GM12878 (cell line): Measurements from ENCODE around the gene EFCAB8. TPM values are rescaled to one million over a fixed set of nuclear protein-coding genes. Genes with fewer than 3 reads are reported as not detected.

Experiments used
- ATAC-seq: fragments of 200-7000 bp; cut with Tn5 transposase; 3 replicates; pipeline ENCODE4 v1.9.1; 2020; ENCODE audit warnings: mild to moderate bottlenecking, moderate library complexity
- BruUV-seq: library from RNA; stranded (reverse); fragments of 400-500 nt; replicated peaks from 2 replicates; lab custom pipeline; 2021; lab: Mats Ljungman, UMichigan
- CTCF ChIA-PET: fragments of 300-600 bp; sonication (Branson Sonifier 250); formaldehyde crosslinking; extraction: SDS; loops from one replicate; lab custom pipeline; 2021; ENCODE audit warnings: inconsistent platforms; lab: Yijun Ruan, JAX
- POLR2A ChIA-PET: fragments of 350-600 bp; formaldehyde crosslinking; extraction: SDS; loops from one replicate; lab custom pipeline; 2021; ENCODE audit warnings: inconsistent platforms; lab: Charles Lee
- RAD21 ChIA-PET: fragments of 300-600 bp; sonication (Branson Sonifier 250); formaldehyde crosslinking; loops from one replicate; lab custom pipeline; 2023; ENCODE audit warnings: antibody characterized with exemption; ENCODE audit not compliant: unreplicated experiment; lab: Charles Lee
- SMC1A ChIA-PET: fragments of 300-600 bp; sonication (Branson Sonifier 250); formaldehyde crosslinking; loops from one replicate; lab custom pipeline; 2023; ENCODE audit not compliant: unreplicated experiment, uncharacterized antibody; lab: Charles Lee
- DNase-seq: peaks from one replicate; pipeline ENCODE4 v3.0.0-alpha.2; 2011; ENCODE audit warnings: low read depth, low spot score
- FAIRE-seq: peaks from 3 replicates; lab custom pipeline; 2011; peaks lifted over from hg19 to GRCh38; lab: Jason Lieb, UNC
- H2AFZ ChIP-seq: 2 replicates; pipeline ENCODE4 v1.6.0; 2011; ENCODE audit warnings: low read depth, low read length, control low read depth; ENCODE audit not compliant: control insufficient read depth
- H3K27ac ChIP-seq: 2 replicates; pipeline ENCODE4 v1.5.1; 2011; ENCODE audit warnings: control low read depth; ENCODE audit not compliant: control insufficient read depth, insufficient read depth
- H3K27me3 ChIP-seq, 2 experiments: replicated peaks in 1 of 2; 2 replicates each; pipeline versions ENCODE4 v1.6.0 to v1.6.1; 2011; ENCODE audit warnings: low read length in 1 of 2; ENCODE audit not compliant: control insufficient read depth in 2 of 2, insufficient read depth in 2 of 2
- H3K36me3 ChIP-seq, 2 experiments: 2 replicates each; pipeline ENCODE4 v1.5.1; 2011; ENCODE audit warnings: low read length in 1 of 2; ENCODE audit not compliant: control insufficient read depth in 2 of 2, insufficient read depth in 2 of 2
- H3K4me1 ChIP-seq: 2 replicates; pipeline ENCODE4 v1.6.1; 2011; ENCODE audit warnings: mild to moderate bottlenecking, low read length, moderate library complexity, mixed read lengths; ENCODE audit not compliant: control insufficient read depth, insufficient read depth
- H3K4me2 ChIP-seq: 2 replicates; pipeline ENCODE4 v1.6.0; 2011; ENCODE audit warnings: control low read depth; ENCODE audit not compliant: control insufficient read depth, insufficient read depth
- H3K4me3 ChIP-seq: fragments of 200-600 bp; sonication (generic); 2 replicates; pipeline ENCODE4 v1.5.1; 2016
- H3K79me2 ChIP-seq: 2 replicates; pipeline ENCODE4 v1.6.0; 2011; ENCODE audit warnings: low read length; ENCODE audit not compliant: control insufficient read depth, insufficient read depth
- H3K9ac ChIP-seq: 2 replicates; pipeline ENCODE4 v1.8.0; 2011; ENCODE audit warnings: low read length, control low read depth, mixed read lengths; ENCODE audit not compliant: control insufficient read depth, insufficient read depth
- H3K9me3 ChIP-seq: replicated peaks from 3 replicates; pipeline ENCODE4 v1.5.1; 2011; ENCODE audit warnings: mild to moderate bottlenecking, low read length; ENCODE audit not compliant: control insufficient read depth, insufficient read depth
- H4K20me1 ChIP-seq: 2 replicates; pipeline ENCODE4 v1.6.0; 2011; ENCODE audit not compliant: control insufficient read depth, insufficient read depth
- FOS ChIP-seq: IDR thresholded peaks from 3 replicates; pipeline ENCODE4 v1.6.1; 2011; ENCODE audit warnings: borderline replicate concordance; ENCODE audit not compliant: insufficient read length; ENCODE audit errors: extremely low read depth
- PML ChIP-seq: IDR thresholded peaks from 2 replicates; pipeline ENCODE4 v1.6.1; 2012; ENCODE audit warnings: low read length, inconsistent platforms
- SPI1 ChIP-seq: IDR thresholded peaks from 2 replicates; pipeline ENCODE4 v1.6.1; 2011; ENCODE audit warnings: low read depth, mild to moderate bottlenecking, low read length, moderate library complexity, borderline replicate concordance; ENCODE audit not compliant: insufficient read depth
- ZZZ3 ChIP-seq: IDR thresholded peaks from 2 replicates; pipeline ENCODE4 v1.6.1; 2011; ENCODE audit warnings: low read depth; ENCODE audit not compliant: control insufficient read depth, insufficient read length
- WGBS: methylation state at CpG from one replicate; pipeline ENCODE4 v1.1.6; 2016; ENCODE audit warnings: low lambda C conversion rate; ENCODE audit not compliant: insufficient replicate concordance, insufficient coverage; ENCODE audit errors: missing lambda C conversion rate; 5-methylcytosine and 5-hydroxymethylcytosine counted together
- in situ Hi-C: fragments of 300-500 bp; cut with MboI; formaldehyde crosslinking; loops from 9 replicates; pipeline ENCODE4 v1.14.3; 2018; ENCODE audit warnings: mixed read lengths
- intact Hi-C: fragments of 100-400 bp; cut with micrococcal nuclease; formaldehyde crosslinking; loops from one replicate; pipeline ENCODE4 v1.14.2; 2022; ENCODE audit not compliant: unreplicated experiment
- polyA plus RNA-seq, 11 experiments: library from polyadenylated mRNA; depleted of rRNA in 4 of 11; unstranded in 6 of 11; stranded (reverse) in 5 of 11; fragments of >200 nt; fragmentation: Nextera tagmentation in 4 of 11; fragmentation: Illumina TruSeq in 1 of 11; extraction: Ambion mirVana in 4 of 11; extraction: Trizol in 1 of 11; gene quantifications; 1 replicate in 1 of 11; 2 replicates in 10 of 11; pipeline versions ENCODE4 v1.2.1 to v1.2.3, GENCODE V29; 2011 to 2016; ENCODE audit warnings: inconsistent platforms in 2 of 11, missing spikeins in 2 of 11, low read depth in 1 of 11
- total RNA-seq, 4 experiments: library from RNA; depleted of rRNA in 3 of 4; stranded (reverse); fragments of >200 nt in 3 of 4; fragmentation: Illumina TruSeq in 1 of 4; extraction: Trizol in 1 of 4; gene quantifications; 2 replicates each; pipeline versions ENCODE4 v1.2.1 to v1.2.3, GENCODE V29; 2013 to 2021
- TF ChIP-seq, protein P1 (sequence below): fragments of 450-650 bp; IDR thresholded peaks from 2 replicates; pipeline ENCODE4 v1.6.1; 2017; ENCODE audit warnings: mild to moderate bottlenecking, moderate library complexity

The EFCAB8 gene
- total and polyA plus RNA-seq, 10 of the 15 experiments (the other 5 are each of a cell fraction or from before 2014, with no cell fraction given): 0.04 to 0.18 (median 0.06) TPM; not detected in 4

- ATAC-seq: no peak
- 42% methylated on average over 12 of the region's 12 CpGs for WGBS
- ChIA-PET SMC1A (no interaction called here), RAD21 (no interaction called here), CTCF (no interaction called here), POLR2A (no interaction called here)
- Histone ChIP-seq H3K9me3 (no peaks in the 10 kb centered on the region; the same call in 1 of the 3 replicates), H3K27ac (no peak overlapping the region), H3K4me2 (no peak overlapping the region), H3K9ac (no peak overlapping the region), H2AFZ (no peak overlapping the region), H4K20me1 (no peaks in the 10 kb centered on the region), H3K27me3 (peaks cover 0 to 2% of the 10 kb centered on the region in 2 experiments; a peak in 3 of 4 replicates), H3K4me1 (no peaks in the 10 kb centered on the region), H3K36me3 (no peaks in the 10 kb centered on the region), H3K79me2 (no peaks in the 10 kb centered on the region), H3K4me3 (no peak overlapping the region)
- intact Hi-C loops: no loop called here
- in situ Hi-C loops: no loop called here
- no peak for DNase-seq
- TF ChIP-seq FOS: no peak
- no peak for TF ChIP-seq SPI1
- TF ChIP-seq, protein P1, sequence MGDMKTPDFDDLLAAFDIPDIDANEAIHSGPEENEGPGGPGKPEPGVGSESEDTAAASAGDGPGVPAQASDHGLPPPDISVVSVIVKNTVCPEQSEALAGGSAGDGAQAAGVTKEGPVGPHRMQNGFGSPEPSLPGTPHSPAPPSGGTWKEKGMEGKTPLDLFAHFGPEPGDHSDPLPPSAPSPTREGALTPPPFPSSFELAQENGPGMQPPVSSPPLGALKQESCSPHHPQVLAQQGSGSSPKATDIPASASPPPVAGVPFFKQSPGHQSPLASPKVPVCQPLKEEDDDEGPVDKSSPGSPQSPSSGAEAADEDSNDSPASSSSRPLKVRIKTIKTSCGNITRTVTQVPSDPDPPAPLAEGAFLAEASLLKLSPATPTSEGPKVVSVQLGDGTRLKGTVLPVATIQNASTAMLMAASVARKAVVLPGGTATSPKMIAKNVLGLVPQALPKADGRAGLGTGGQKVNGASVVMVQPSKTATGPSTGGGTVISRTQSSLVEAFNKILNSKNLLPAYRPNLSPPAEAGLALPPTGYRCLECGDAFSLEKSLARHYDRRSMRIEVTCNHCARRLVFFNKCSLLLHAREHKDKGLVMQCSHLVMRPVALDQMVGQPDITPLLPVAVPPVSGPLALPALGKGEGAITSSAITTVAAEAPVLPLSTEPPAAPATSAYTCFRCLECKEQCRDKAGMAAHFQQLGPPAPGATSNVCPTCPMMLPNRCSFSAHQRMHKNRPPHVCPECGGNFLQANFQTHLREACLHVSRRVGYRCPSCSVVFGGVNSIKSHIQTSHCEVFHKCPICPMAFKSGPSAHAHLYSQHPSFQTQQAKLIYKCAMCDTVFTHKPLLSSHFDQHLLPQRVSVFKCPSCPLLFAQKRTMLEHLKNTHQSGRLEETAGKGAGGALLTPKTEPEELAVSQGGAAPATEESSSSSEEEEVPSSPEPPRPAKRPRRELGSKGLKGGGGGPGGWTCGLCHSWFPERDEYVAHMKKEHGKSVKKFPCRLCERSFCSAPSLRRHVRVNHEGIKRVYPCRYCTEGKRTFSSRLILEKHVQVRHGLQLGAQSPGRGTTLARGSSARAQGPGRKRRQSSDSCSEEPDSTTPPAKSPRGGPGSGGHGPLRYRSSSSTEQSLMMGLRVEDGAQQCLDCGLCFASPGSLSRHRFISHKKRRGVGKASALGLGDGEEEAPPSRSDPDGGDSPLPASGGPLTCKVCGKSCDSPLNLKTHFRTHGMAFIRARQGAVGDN: no peak
- no peak for TF ChIP-seq PML
- no peak for TF ChIP-seq ZZZ3
- FAIRE-seq: no peak
- BruUV-seq: no TSS peak
These were observed 61.3 kb downstream of the EFCAB8 start for GRCh38 chr20:32920066-32920465.
